CD4-positive, alpha-beta T cell (primary cell): Measurements from ENCODE around the gene SLC7A6. TPM values are rescaled to one million over a fixed set of nuclear protein-coding genes. Genes with fewer than 3 reads are reported as not detected.

Source experiments
- ATAC-seq: fragments of 200-7000 bp; cut with Tn5 transposase; one replicate; pipeline ENCODE4 v1.10.0; 2022; ENCODE audit warnings: mild to moderate bottlenecking; ENCODE audit not compliant: poor library complexity
- CTCF ChIA-PET: fragments of 350-600 bp; sonication (Branson Sonifier 250); formaldehyde crosslinking; loops from one replicate; lab custom pipeline; 2021; ENCODE audit warnings: antibody characterized with exemption, inconsistent platforms; lab: Charles Lee
- POLR2A ChIA-PET: fragments of 350-600 bp; sonication (Branson Sonifier 250); formaldehyde crosslinking; loops from one replicate; lab custom pipeline; 2021; ENCODE audit warnings: antibody characterized with exemption, inconsistent platforms; lab: Charles Lee
- DNase-seq, 14 experiments: peaks; one replicate each; pipeline ENCODE4 v3.0.0-alpha.2; 2013 to 2020; ENCODE audit warnings: mixed read lengths in 2 of 14
- H3K27ac ChIP-seq, 2 donors: one replicate each; pipeline versions ENCODE4 v1.5.1 to v1.7.0; 2013; ENCODE audit warnings: low read length in 2 of 2, low read depth in 1 of 2, mild to moderate bottlenecking in 1 of 2
- H3K27me3 ChIP-seq, 2 experiments: 1 replicate in 1 of 2; 2 replicates in 1 of 2; pipeline versions ENCODE4 v1.6.1 to v1.7.0; 2013; ENCODE audit warnings: low read length in 2 of 2, control low read depth in 1 of 2, mild to moderate bottlenecking in 1 of 2, moderate library complexity in 1 of 2; ENCODE audit not compliant: insufficient read depth in 2 of 2, control insufficient read depth in 1 of 2
- H3K36me3 ChIP-seq: one replicate; pipeline ENCODE4 v1.6.1; 2013; ENCODE audit warnings: low read length, control low read depth; ENCODE audit not compliant: insufficient read depth
- H3K4me1 ChIP-seq: one replicate; pipeline ENCODE4 v1.6.1; 2013; ENCODE audit warnings: low read length, control low read depth; ENCODE audit not compliant: insufficient read depth
- H3K4me3 ChIP-seq: one replicate; pipeline ENCODE4 v1.5.1; 2013; ENCODE audit warnings: mild to moderate bottlenecking, low read length, moderate library complexity
- H3K9me3 ChIP-seq, 2 experiments: 1 replicate in 1 of 2; 2 replicates in 1 of 2; pipeline versions ENCODE4 v1.6.1 to v1.7.0; 2013; ENCODE audit warnings: low read length in 2 of 2, mild to moderate bottlenecking in 2 of 2, control low read depth in 1 of 2, moderate library complexity in 1 of 2; ENCODE audit not compliant: control insufficient read depth in 1 of 2, insufficient read depth in 1 of 2
- H3K27ac Mint-ChIP-seq: one replicate; pipeline ENCODE4 v1.8.0; 2020; ENCODE audit warnings: mixed read lengths
- H3K27me3 Mint-ChIP-seq: one replicate; pipeline ENCODE4 v1.8.0; 2021; ENCODE audit warnings: mixed read lengths
- H3K36me3 Mint-ChIP-seq: one replicate; pipeline ENCODE4 v1.8.0; 2021; ENCODE audit warnings: low read depth, mixed read lengths
- H3K4me1 Mint-ChIP-seq: one replicate; pipeline ENCODE4 v1.8.0; 2021; ENCODE audit warnings: low read depth, mixed read lengths
- H3K4me3 Mint-ChIP-seq: one replicate; pipeline ENCODE4 v1.8.0; 2020; ENCODE audit warnings: mild to moderate bottlenecking, mixed read lengths
- H3K9me3 Mint-ChIP-seq: one replicate; pipeline ENCODE4 v1.8.0; 2020; ENCODE audit warnings: mixed read lengths
- intact Hi-C, 2 experiments: fragments of 100-400 bp; cut with DNase I in 1 of 2; cut with micrococcal nuclease in 1 of 2; formaldehyde crosslinking; loops; one replicate each; pipeline versions ENCODE4 v1.15.1 to v1.9.0; 2023 to 2025; cut with DNase I, micrococcal nuclease
- total RNA-seq, 174 experiments: library from RNA in 2 of 174; stranded (reverse) in 2 of 174; gene quantifications; one replicate each; pipeline ENCODE4 v1.2.3 and lab custom pipeline; 2021 to 2026
- TF ChIP-seq, protein P1 (sequence below): fragments of 200-600 bp; IDR thresholded peaks from one replicate; pipeline ENCODE4 v1.8.0; 2022; ENCODE audit warnings: antibody characterized with exemption, mild to moderate bottlenecking

Gene SLC7A6
- total RNA-seq, 2 experiments from 2014 or later: 187 to 197 TPM

DNA sequence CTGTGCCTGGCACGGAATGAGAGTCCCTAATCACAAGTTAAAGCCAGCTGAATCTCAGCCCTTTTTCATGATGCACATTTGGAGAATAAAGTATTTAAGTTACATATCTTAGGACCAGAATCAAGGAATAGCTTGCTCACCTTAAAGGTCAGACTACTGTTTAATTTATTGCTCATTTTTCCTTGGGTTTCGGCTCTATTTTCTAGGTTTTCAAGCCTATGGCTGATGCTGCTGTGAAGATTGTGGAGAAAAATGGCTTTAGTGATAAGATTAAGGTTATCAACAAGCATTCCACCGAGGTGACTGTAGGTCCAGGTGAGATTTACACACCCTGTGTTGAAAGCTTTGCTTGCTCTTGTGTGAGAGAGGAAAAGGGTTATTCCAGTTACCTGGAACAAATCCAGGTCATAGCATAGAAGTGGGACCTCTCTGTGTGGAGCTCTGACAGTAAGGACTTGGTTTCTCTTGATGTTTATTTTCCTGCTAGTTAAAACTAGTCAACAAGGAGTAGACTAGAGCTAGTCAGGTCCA is 64.6 kb downstream of the SLC7A6 start:
- no peak overlapping the region for H3K27ac ChIP-seq
- peaks cover 58% of the 10 kb centered on the region for H3K36me3 Mint-ChIP-seq

DNA sequence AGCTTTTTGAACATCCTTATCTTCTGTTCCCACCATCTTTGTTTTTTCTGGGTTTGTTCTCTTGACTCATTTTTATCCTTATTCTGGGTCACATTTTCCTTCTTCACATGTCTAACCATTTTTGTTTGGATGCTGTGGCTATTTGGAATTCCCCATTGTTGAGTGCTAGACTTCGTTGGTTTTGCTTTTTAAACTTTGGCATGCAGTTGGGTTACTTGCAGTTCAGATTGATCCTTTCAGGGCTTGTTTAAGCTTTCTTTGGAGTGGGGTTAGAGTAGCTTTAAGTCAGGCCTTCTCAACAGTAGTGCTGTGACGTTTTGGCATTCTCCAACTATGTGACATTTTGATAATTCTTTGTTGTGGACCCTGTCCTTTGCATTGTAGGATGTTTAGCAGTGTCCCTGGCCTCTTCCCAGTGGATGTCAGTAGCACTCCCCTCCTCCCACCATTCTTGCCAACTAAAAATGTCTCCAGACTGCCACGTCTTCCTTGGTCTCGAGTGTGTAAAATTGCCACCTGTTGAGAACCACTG is 67.6 kb downstream of the SLC7A6 start:
- Mint-ChIP-seq H3K9me3 (no peaks in the 10 kb centered on the region), H3K4me1 (peaks cover 21% of the 10 kb centered on the region), H3K27ac (peak overlapping the region; percentile 15), H3K27me3 (no peaks in the 10 kb centered on the region), H3K4me3 (no peak overlapping the region), H3K36me3 (peaks cover 65% of the 10 kb centered on the region)
- POLR2A ChIA-PET: interaction anchor here (0.5 to 1.7 kb wide), 4 partner anchors 10 to 121 kb away, joined by 3 to 6 read pairs (median 4); partner anchors contain the start of gene SLC7A6
- TF ChIP-seq, protein P1, sequence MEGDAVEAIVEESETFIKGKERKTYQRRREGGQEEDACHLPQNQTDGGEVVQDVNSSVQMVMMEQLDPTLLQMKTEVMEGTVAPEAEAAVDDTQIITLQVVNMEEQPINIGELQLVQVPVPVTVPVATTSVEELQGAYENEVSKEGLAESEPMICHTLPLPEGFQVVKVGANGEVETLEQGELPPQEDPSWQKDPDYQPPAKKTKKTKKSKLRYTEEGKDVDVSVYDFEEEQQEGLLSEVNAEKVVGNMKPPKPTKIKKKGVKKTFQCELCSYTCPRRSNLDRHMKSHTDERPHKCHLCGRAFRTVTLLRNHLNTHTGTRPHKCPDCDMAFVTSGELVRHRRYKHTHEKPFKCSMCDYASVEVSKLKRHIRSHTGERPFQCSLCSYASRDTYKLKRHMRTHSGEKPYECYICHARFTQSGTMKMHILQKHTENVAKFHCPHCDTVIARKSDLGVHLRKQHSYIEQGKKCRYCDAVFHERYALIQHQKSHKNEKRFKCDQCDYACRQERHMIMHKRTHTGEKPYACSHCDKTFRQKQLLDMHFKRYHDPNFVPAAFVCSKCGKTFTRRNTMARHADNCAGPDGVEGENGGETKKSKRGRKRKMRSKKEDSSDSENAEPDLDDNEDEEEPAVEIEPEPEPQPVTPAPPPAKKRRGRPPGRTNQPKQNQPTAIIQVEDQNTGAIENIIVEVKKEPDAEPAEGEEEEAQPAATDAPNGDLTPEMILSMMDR: no peak
- H3K4me1 ChIP-seq: peaks cover 20% of the 10 kb centered on the region
- peaks cover 25% of the 10 kb centered on the region for H3K36me3 ChIP-seq
- intact Hi-C loops: no loop called here
- H3K27ac ChIP-seq: no peak overlapping the region
- DNase-seq: no peak
- CTCF ChIA-PET: interaction anchor here (1.1 to 1.2 kb wide), 2 partner anchors 71 to 818 kb away, joined by 3 to 6 read pairs; no protein-coding TSS in a partner anchor
- H3K27me3 ChIP-seq: no peaks in the 10 kb centered on the region
- H3K9me3 ChIP-seq: no peaks in the 10 kb centered on the region
- H3K4me3 ChIP-seq: no peak overlapping the region
- ATAC-seq: no peak

More for the DNA sequence above, 64.6 kb downstream of the SLC7A6 start:
- H3K9me3 Mint-ChIP-seq: no peaks in the 10 kb centered on the region
- intact Hi-C loops: loop anchor here (1.0 to 2.0 kb wide), 3 partner anchors 18 to 89 kb away; partner anchors contain the start of genes PRMT7 (in 1 of the 2) and SLC7A6OS (in 1 of the 2)
- H3K4me3 Mint-ChIP-seq: no peak overlapping the region
- Histone ChIP-seq H3K4me3 (no peak overlapping the region), H3K4me1 (peaks cover 20% of the 10 kb centered on the region), H3K27me3 (no peaks in the 10 kb centered on the region), H3K9me3 (no peaks in the 10 kb centered on the region), H3K36me3 (peaks cover 41% of the 10 kb centered on the region)
- DNase-seq: no peak
- CTCF ChIA-PET: interaction anchor here (0.6 to 8.3 kb wide), 23 partner anchors 13 to 562 kb away, joined by 3 to 148 read pairs (median 4); partner anchors contain the start of genes PLA2G15, PRMT7, SLC7A6 and SLC7A6OS
- peaks cover 21% of the 10 kb centered on the region for H3K4me1 Mint-ChIP-seq
- POLR2A ChIA-PET: interaction anchor here (0.7 to 3.3 kb wide), 9 partner anchors 9 to 90 kb away, joined by 3 to 18 read pairs (median 3); partner anchors contain the start of genes PLA2G15, PRMT7, SLC7A6 and SLC7A6OS
- no peak for ATAC-seq
- H3K27me3 Mint-ChIP-seq: no peaks in the 10 kb centered on the region
- peak overlapping the region; percentile 1 for H3K27ac Mint-ChIP-seq
- TF ChIP-seq, protein P1: peak; percentile 39

DNA sequence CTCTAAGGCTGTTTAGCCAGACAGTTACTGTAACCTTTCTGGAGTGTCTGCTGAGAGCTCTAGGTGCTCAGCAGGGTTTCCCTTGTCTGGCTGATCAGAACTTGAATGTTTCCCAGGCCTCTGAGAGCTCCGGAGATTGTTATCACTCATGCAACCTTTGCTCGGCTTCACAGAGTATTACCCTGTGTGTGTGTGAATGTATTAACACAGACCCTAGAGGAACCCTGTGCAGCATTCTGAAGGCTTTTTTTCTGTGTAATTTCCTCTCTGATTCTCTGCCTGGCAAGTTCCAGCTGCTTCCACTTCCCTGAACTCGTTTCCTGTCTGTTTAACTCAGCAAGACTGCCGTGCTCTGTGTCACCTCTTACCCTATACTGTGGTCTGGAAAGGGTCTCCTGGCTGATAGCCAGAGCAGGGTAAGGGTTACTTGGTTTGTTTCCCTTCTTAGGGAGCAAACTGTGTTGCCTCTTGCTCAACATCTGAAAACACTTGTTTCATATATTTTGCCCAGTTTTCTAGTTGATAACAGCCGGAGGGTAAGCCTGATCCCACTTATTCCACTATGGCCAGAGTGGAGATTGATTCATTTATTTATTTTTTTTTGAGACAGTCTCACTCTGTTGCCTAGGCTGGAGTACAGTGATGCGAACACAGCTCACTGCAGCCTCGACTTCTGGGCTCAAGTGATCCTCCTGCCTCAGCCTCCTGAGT is 68.2 kb downstream of the SLC7A6 start:
- Histone ChIP-seq H3K27ac (no peak overlapping the region), H3K4me3 (no peak overlapping the region)
- no peaks in the 10 kb centered on the region for H3K9me3 Mint-ChIP-seq

More for the DNA sequence above, 68.2 kb downstream of the SLC7A6 start:
- DNase-seq (peak in 2 of 14 experiments; percentile 8 to 16), ATAC-seq (peak; percentile 8)
- POLR2A ChIA-PET: interaction anchor here (1.2 to 1.7 kb wide), 2 partner anchors 68 to 71 kb away, joined by 4 to 6 read pairs; partner anchors contain the start of gene SLC7A6
- intact Hi-C loops: no loop called here
- CTCF ChIA-PET: interaction anchor here (1.1 to 1.2 kb wide), 2 partner anchors 71 to 818 kb away, joined by 3 to 6 read pairs; no protein-coding TSS in a partner anchor
- H3K4me1 Mint-ChIP-seq: peaks cover 21% of the 10 kb centered on the region
- Histone ChIP-seq H3K36me3 (peaks cover 29% of the 10 kb centered on the region), H3K4me1 (peaks cover 20% of the 10 kb centered on the region), H3K27me3 (no peaks in the 10 kb centered on the region), H3K9me3 (no peaks in the 10 kb centered on the region)
- H3K4me3 Mint-ChIP-seq: no peak overlapping the region
- peak overlapping the region; percentile 15 for H3K27ac Mint-ChIP-seq
- H3K27me3 Mint-ChIP-seq: no peaks in the 10 kb centered on the region
- peaks cover 67% of the 10 kb centered on the region for H3K36me3 Mint-ChIP-seq
- TF ChIP-seq, protein P1: no peak
